NCI-H69 (cell line): Measurements from ENCODE around the gene UPP1.

Source experiments
- DNase-seq: peaks from one replicate; lab custom pipeline; 2025; lab: John Stamatoyannopoulos, UW

Gene UPP1

DNA sequence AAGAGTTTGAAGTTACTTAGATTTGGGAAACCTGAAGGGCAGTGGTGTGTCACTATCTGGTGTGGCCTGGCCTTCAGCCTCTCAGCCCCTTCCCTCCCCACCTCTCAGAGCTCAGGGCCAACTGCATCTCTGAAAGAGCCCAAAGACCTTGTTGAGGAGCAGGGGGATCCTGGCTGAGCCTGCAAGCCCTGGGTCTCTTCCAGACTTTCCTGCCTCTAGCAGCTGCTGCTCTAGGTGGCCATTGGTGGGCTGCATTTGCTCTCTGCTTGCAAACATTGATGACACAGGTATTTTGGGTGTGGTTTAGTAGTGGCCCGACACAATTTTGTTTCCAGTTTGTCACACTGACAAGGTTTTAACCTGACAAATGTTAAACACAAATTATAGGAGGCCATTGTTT, 3.1 kb upstream of the UPP1 start:
- DNase-seq: no peak

DNA sequence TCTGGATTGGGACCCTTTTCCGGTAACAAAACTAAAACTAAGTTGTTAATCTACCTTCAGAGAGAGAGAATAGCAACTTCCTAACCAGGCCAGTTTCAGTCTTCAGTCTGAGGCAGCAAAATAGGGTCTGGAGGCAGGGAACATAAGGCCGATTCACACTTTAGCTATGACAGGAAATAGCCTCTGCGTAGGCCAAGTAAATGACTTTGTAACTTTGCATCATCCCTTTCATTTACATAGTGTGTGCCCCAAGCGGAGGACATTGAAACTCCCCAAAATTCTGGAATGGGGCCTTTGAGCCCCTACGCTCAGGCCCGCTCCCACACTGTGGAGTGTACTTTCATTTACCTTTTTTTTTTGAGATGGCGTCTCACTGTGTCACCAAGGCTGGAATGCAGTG, 1.7 kb upstream of the UPP1 start:
- no peak for DNase-seq

DNA sequence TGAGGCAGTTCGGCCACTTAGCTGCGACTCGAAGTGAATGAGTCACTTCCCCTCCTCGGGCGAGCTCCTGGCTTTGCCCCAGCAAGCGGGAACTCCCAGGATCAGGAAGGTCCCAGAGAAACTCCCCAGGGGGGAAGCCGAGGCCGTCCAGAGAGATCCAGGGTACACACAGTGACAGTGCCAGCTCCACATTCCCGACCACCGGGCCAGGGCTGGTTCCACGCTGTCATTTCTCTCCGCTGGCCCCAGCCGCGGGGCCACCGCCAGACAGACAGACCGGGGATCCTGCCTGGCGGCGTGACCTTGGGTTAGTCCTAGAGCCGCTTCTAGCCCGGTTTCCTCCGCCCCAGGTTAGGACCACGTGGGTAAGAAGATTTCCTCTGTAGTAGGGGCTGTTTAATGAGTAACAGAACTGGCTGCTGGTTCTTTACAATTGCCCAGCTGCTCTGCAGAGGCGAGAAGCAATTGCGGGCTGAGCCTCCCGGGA, 463 bp upstream of the UPP1 start:
- peak; percentile 73 for DNase-seq

DNA sequence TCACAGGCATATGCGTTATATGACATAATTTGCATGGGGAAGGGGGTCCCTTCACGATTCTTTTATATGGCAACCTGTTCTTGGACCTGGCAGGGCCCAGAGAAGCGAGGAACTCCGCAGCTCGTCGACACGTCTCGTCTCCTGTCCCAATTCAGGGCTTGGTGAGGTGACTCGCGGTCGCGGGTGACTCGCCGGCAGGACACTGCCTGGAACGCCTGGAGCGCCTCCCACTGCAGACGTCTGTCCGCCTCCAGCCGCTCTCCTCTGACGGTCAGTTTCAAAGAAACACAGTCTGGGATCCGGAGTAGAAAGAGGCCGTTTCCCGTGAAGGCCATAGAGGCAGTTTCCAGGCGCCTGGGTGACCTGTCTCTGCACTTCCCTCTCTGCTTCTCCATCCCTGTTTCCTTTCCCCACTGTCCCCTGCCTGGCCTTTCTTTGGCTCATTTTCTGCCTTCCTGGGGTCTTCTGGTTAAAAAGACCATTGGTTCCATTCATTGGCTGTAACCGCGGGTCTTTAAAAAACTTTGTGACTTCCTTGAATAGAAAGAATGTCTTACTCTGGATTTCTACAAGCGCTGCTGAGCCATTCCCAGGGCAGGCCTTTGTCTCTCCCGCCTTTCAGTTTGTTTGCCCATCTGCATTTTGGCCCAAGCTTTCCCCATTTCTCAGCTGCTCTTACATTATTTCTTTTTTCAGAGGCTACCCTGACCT, 1.2 kb downstream of the UPP1 start:
- DNase-seq: peak; percentile 21

DNA sequence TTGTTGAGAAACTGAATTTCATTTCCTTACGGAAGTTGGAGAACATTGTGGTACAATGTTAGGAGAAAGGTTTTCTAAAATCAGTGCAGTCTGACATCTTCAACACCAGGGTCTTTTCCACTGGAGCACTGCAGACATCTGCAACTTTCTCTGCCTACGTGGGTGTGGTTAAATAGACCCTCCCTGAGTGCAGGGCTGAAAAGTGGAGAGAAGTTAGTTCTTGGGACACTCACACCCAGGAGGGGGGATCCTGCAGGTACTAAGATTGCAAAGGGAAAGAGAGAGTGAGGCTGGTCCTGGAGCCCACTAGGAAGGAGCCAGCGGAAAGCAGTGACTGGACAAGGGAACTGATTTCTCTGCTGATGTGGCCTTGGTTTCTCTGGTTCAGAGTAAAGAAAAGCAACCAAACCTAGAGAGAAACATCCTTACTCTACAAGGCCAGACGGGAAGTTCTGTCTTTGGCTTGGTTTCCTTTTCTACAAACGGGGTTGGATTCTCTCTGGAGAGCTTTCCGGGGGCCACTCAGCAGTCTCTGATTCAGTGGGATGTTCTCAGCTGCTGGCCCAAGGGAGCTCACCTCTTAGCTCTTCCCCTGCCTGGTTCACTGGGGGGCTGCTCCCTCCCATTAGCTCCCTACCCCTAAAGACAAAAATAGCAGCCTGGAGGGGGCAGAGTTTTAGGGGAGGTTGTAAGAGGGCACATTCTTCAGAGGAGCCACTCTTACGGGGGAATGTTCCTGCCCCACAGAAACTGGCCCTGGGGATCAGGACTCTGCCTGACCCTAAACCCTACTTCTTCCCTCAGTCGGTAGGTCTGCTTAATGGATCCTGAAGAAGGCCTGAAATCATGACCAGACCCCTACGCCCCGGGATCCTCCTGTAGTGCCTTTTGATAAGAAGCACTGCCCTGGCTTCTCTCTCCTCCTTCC, 2.7 kb downstream of the UPP1 start:
- no peak for DNase-seq

DNA sequence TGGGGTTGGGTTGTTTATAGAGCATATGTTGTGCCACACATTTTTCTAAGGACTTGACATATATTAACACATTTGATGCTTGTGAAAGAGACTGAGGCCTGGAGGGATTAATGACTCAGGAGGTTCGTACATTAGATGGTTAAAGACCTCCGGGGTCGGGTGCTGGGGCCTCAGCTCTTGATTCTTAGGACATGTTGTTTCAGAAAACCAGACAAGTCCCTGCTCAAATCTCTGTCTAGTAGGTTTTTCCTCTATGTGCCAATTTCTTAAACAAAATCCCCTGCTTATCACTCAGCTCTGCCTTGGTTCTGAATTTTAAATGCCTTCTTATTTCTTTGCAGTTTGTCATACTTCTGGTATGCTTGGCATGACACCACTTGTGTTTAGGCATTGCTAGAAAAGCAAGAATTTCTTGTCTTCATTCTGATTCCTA, 5.8 kb downstream of the UPP1 start:
- DNase-seq: no peak

DNA sequence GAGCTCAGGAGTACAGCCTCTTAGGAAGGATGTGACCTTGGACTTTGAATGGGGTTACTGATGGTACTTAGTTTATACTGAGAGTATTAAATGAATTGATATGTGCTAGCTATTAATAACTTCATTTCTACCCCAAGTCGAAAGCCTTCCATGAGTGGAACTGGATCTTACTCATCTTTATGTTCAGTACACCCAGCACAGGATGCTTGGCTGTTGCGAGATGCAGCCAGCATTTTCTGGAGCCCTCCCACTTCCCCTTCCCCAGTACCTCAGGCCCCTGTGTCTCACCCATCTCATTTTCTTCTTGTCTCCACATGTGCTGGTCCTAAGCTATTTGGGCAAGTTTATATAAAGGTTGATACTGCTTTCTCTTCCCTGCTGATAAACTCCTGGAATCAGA, 7.2 kb downstream of the UPP1 start:
- no peak for DNase-seq

DNA sequence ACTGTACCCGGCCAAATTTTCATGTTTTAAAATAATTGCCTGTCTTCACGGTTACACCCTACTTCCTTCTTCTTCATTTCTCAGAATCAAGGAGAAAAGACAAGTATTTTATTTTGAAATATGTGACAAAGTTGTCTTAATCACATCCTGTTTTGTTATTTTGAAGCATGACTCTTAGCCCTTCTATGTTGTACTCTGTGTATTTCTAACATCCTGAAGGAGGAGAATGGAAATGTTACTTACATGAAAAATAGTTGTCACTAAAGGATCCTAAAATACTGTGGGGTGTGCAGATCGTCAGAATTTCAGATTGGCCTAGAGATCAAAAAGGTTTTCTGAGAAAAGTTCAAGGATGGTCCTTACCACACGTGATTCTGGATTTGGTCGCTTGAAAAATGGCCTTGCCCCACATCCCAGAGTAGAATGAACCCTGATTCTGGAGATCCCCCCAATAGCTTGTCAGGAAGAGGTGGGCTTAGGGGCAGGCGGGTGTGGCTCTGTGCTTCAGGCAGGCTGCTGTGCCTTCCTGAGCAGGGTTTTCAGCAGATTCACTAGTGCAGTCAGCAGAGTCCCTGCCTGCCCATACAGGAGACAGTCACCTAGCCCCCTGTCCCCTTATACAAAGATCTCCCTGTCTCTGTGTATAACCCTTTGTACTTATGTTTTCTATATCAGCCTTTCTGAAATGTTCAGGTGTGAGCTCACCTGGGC, 8.6 kb downstream of the UPP1 start:
- DNase-seq: no peak

DNA sequence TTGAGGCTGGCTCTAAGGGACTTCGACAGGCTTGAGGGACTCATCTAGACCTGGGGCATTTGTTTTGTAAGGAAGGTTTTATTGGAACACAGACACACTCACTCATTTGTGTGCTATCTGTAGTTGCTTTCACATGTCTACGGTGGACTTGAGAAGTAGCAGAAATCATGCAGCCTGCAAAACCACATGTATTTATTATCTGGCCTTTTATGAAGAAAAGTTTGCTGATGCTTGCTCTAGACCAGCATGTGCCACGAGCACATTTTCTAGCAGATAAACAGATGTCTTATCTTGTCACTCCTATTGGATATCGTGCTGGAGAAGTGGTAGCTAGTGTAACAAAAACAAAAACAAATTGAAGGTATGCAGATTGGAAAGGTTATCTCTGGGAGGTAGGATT, 9.8 kb downstream of the UPP1 start:
- no peak for DNase-seq

DNA sequence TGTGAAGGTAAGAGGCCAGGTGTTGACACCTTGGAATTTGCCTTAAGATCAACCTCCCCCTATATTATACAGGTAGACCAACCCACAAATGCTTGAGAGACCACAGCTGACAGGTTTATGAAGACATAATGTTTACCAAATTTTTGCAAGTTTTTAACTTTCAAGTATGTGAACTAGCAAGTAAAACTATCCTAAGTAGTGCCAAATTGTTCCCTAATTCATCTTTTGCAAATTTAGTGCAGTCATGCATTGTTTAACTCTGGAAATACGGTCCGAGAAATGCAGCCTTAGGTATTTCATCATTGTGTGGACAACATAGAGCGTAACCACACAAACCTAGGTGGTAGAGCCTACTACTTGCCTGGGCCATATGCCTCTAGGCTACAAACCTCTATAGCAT, 10.7 kb downstream of the UPP1 start:
- DNase-seq: no peak

DNA sequence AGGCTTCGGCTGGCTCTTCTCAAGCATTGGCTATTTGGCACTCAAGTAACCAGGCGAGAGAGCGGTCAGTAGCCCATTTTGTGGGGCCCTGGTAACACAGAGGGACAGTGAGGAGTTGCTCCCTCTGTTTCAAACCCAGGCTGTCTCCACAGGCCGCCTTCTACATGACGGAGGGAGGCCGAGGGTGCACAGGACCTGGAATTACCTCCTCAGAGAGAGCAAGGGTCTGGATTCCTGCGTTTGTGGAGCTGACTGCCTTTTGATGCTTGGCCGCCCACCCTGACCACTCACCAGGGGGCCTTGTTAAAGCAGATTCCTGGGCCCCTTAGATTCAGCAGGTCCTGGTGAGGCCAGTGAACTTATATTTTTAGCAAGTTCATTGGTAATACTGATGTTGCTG, 12.3 kb downstream of the UPP1 start:
- no peak for DNase-seq

DNA sequence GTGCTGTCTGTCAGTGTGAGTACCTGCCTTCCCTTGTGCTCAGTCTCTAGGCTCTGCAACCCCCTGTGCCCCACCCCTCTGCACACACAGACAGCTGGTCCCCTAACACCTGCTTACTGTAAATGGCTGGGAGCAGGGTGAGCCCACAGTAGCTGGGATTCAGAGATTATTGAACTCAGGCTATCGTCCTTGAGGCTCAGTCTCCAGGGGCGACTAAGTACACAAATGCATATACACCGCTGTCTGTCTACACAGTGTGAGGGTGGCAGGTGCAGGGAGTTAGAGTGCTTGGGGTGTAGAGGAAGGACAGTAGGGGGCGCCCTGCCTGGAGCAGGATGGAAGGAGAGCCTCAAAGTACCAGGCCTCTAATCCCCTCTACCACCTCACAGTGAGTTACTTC, 12.9 kb downstream of the UPP1 start:
- peak; percentile 63 for DNase-seq

DNA sequence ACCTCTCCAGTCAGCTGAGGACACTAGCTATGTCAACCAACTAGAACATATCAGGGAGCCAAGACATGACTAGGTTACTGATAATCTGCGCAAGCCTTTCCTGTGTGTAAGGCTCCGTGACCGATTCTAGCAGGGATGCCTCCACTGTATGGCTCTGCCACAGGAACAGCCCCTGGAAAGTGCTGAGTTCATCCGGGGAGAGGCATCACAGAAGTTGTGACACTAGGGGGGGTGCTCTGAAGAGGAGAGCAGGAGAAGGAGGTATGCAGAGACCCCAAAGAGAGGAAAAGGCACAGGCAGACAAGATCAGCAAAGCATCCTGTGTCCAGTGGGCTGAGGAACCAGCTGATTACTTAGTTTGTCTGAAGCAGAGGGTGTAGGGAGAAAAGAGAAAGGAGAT, 13.5 kb downstream of the UPP1 start:
- no peak for DNase-seq

DNA sequence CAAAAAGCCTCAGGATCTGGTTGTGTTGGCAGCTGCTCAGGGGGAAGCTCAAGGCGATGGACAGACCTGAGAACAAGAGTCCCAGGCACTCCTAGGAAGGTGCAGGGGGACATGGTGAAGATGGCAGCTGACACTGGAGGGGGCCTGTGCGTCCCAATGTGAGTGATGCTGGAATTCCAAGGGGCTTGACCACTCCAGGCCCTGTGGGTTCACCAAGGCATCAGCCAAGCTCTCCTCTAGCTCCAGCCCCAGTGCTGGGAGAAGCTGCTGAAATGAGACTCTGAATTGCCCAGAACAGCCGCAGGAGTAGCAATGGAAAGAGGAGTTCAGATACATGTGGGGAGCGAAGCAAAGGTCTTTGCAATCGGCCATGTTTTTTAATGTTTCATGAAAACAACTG, 16.0 kb downstream of the UPP1 start:
- no peak for DNase-seq

DNA sequence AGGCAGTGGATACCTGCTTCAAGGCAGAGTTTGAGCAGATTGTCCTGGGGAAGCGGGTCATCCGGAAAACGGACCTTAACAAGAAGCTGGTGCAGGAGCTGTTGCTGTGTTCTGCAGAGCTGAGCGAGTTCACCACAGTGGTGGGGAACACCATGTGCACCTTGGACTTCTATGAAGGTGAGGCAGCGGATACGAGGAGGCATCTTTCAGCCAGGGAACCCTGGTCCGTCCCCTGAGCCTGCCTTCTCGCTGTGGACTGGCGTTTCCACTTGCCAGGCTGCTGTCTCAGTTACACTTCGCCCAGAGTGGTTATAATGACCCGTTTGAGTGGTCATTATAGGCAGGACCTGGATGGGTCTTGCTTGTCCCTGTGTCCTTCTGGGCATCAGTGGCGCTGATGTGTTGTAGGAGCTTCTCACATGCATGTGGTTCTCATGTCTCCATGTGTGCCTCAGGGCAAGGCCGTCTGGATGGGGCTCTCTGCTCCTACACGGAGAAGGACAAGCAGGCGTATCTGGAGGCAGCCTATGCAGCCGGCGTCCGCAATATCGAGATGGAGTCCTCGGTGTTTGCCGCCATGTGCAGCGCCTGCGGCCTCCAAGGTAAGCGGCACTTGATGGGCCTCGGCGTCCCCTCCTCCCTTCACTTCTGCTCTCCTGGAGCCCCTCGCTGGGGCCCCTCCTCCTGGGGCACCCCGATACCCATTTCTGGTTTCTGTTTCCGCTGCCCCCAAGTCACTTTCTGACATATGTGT, 18.0 kb downstream of the UPP1 start:
- no peak for DNase-seq

DNA sequence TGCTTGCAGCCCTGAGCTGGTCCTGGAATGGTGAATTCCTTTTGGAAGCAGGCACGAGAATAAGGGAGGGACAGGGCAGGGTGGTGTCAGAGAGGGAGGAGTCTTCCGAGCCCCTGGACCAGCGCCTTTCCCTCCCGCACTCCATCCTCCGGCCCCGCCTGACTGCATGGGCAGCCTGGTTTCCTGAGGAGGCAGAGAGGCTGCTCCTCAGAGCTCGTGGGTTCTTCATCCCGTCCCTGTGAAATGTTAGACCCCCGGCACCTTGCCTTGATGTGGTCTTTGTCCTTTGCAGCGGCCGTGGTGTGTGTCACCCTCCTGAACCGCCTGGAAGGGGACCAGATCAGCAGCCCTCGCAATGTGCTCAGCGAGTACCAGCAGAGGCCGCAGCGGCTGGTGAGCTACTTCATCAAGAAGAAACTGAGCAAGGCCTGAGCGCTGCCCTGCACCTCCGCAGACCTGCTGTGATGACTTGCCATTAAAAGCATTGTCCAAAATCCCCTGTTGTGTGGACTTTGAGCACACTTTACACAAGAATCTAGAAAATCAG, 18.9 kb downstream of the UPP1 start:
- no peak for DNase-seq

DNA sequence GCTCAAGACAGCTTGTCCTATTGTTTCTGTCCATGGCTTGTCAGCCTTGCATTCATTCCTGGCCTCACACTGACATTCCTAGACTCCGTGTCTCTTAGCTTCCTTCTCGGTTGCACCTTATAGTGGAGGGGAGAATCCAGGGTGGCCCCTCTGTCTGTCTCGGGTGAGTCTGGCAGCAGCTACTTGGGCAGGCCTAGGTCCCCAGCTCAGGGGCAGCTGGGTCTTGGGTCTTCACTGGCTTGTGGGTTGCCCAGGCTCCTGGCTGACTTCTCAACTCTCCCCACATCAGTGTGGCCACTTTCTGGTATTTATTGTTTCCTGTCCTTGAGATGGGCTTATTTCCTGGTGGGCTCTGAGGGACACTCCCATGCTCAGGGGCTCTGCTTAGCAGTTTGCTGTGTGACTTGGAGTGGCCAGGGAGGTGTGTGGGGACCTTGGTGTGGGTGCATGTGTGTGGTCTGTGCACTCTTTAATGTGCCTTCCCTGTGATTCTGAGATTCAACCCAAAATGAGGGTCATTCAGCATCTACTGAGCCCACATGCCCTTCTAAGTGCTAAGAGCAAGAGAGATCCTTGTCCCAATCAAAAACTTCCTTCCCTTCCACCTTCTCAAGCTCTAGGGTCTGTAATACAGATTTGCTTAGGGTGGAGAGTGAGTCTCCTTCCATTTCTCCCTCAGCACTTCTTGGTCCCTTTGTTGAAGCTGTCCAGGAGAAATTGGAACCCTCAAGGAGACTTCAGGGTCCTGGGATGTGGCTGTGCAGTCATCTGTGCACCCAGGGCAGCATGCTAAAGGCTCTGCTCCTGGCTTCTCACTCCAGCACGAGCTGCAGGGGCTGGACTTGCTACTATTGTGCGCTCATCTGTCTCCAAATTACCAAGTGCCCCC, 20.1 kb downstream of the UPP1 start:
- no peak for DNase-seq

DNA sequence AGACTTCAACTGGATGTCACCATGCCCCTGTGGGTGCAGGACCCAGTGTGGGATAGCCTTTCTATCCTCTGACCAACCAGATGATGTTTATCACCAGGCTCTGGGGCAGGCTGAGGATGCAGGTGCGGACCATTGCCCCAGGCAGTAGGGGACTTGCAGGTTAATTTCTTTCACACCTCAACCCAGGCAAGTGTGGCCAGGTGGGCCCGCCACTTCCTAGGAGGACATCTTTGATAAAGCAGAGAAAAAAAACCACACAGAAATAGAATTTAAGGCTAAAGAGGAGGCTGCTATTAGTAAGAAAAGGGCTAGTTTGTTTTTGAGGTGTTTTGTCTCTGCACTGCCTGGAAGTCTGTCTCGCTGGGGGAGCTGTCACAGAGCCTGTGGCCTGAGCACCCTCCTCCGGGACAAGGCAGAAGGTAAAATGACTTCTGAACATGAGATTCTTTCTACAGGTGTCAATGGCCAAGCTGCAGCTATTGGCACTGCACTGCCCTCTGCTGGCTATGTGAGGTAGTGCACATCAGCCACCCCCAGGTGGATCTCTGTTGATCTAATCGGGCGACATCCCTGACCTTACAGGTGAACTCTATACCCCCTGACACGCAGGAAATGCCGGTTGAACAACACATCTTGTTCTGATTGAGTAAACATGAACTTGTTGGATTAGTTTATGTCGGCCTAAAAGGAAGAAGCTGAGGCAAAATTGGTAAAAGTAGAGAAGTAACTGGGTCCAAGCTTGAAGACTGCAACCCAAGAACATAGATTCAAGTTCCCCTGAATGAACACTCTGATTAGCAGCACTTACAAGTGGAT, 21.0 kb downstream of the UPP1 start:
- peak; percentile 72 for DNase-seq

DNA sequence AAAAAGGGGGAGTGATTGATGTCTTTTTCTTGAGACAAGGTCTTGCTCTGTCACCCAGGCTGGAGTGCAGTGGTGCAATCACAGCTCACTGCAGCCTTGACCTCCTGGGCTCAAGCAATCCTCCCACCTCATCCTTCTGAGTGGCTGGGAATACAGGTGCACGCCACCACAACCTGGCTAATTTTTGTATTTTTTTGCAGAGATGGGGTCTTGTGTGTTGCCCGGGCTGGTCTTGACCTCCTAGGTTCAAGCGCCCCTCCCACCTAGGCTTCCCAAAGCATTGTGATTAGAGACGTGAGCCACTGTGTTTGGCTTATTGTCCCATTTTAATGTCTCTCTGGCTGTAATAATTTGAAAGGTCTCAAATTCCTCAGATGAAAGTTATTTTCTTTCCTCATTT, 21.8 kb downstream of the UPP1 start:
- no peak for DNase-seq

DNA sequence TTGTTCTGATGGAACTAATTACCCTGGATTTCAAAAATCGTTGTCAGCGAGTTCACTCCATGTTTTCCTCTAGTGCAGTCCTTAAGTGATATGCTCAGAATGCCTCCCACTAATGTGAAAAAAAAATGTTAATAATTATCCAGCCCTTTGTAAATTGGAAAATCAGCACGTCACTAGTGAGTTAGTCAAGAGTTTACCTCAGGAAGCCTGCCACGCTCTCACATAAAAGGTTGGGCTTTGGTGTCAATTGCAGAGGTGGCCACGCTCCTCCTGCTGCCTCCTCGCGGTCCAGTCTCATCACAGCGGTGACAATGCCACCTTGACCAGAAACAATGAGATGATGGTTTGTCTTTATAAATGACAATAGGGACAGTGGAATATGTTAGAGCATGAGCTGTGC, 22.5 kb downstream of the UPP1 start:
- DNase-seq: no peak
